ENCODE data around the gene C10orf120. TPM values are rescaled to one million over a fixed set of nuclear protein-coding genes. Genes with fewer than 3 reads are reported as not detected.

The C10orf120 gene
- total RNA-seq, 2 donors from 2014 or later: not detected

GRCh38 chr10:122716025-122716424 is 16.4 kb upstream of the C10orf120 start:
- Mint-ChIP-seq H3K4me1 (ENCODE audit: low read depth) (no peaks in the 10 kb centered on the region), H3K4me3 (no peak overlapping the region), H3K9me3 (no peaks in the 10 kb centered on the region), H3K36me3 (ENCODE audit: insufficient read depth in 2 of 2) (no peaks in the 10 kb centered on the region), H3K27me3 (ENCODE audit: low read depth) (peaks cover 34% of the 10 kb centered on the region), H3K27ac (no peak overlapping the region)
- DNase-seq: no peak
- no peak for ATAC-seq (replicated peaks in 1 of 2)

GRCh38 chr10:122715576-122715975 is 15.9 kb upstream of the C10orf120 start:
- ATAC-seq (replicated peaks in 1 of 2) (no peak), DNase-seq (no peak)
- Mint-ChIP-seq H3K27me3 (ENCODE audit: low read depth) (peaks cover 34% of the 10 kb centered on the region), H3K4me1 (ENCODE audit: low read depth) (no peaks in the 10 kb centered on the region), H3K27ac (no peak overlapping the region), H3K9me3 (no peaks in the 10 kb centered on the region), H3K36me3 (ENCODE audit: insufficient read depth in 2 of 2) (no peaks in the 10 kb centered on the region), H3K4me3 (no peak overlapping the region)

- ATAC-seq (replicated peaks in 1 of 2): no peak
- no peaks in the 10 kb centered on the region for H3K36me3 Mint-ChIP-seq (ENCODE audit: insufficient read depth in 2 of 2)
- peaks cover 39% of the 10 kb centered on the region for H3K27me3 Mint-ChIP-seq (ENCODE audit: low read depth)
- H3K9me3 Mint-ChIP-seq: no peaks in the 10 kb centered on the region
- no peak overlapping the region for H3K4me3 Mint-ChIP-seq
- no peaks in the 10 kb centered on the region for H3K4me1 Mint-ChIP-seq (ENCODE audit: low read depth)
- no peak for DNase-seq
- no peak overlapping the region for H3K27ac Mint-ChIP-seq
These were observed 13.6 kb upstream of the C10orf120 start for GRCh38 chr10:122713091-122713885.

- Mint-ChIP-seq H3K27me3 (ENCODE audit: low read depth) (peaks cover 23% of the 10 kb centered on the region), H3K27ac (no peak overlapping the region), H3K36me3 (ENCODE audit: insufficient read depth in 2 of 2) (no peaks in the 10 kb centered on the region), H3K4me1 (ENCODE audit: low read depth) (no peaks in the 10 kb centered on the region), H3K9me3 (no peaks in the 10 kb centered on the region), H3K4me3 (no peak overlapping the region)
- ATAC-seq (replicated peaks in 1 of 2) (no peak), DNase-seq (no peak)
These were observed 10.9 kb upstream of the C10orf120 start for GRCh38 chr10:122710576-122710975.

GRCh38 chr10:122709971-122710370 is 10.3 kb upstream of the C10orf120 start:
- DNase-seq (no peak), ATAC-seq (replicated peaks in 1 of 2) (no peak)
- Mint-ChIP-seq H3K4me1 (ENCODE audit: low read depth) (no peaks in the 10 kb centered on the region), H3K27me3 (ENCODE audit: low read depth) (peaks cover 17% of the 10 kb centered on the region), H3K36me3 (ENCODE audit: insufficient read depth in 2 of 2) (no peaks in the 10 kb centered on the region), H3K4me3 (no peak overlapping the region), H3K27ac (no peak overlapping the region), H3K9me3 (no peaks in the 10 kb centered on the region)

GRCh38 chr10:122707535-122707934 is 7.9 kb upstream of the C10orf120 start:
- no peaks in the 10 kb centered on the region for H3K36me3 Mint-ChIP-seq (ENCODE audit: insufficient read depth in 2 of 2)
- H3K9me3 Mint-ChIP-seq: no peaks in the 10 kb centered on the region
- no peak for DNase-seq
- no peaks in the 10 kb centered on the region for H3K4me1 Mint-ChIP-seq (ENCODE audit: low read depth)
- no peak overlapping the region for H3K4me3 Mint-ChIP-seq
- peaks cover 12% of the 10 kb centered on the region for H3K27me3 Mint-ChIP-seq (ENCODE audit: low read depth)
- H3K27ac Mint-ChIP-seq: no peak overlapping the region
- no peak for ATAC-seq (replicated peaks in 1 of 2)

GRCh38 chr10:122706947-122707346 is 7.3 kb upstream of the C10orf120 start:
- Mint-ChIP-seq H3K36me3 (ENCODE audit: insufficient read depth in 2 of 2) (no peaks in the 10 kb centered on the region), H3K4me1 (ENCODE audit: low read depth) (no peaks in the 10 kb centered on the region), H3K27ac (no peak overlapping the region), H3K4me3 (no peak overlapping the region), H3K9me3 (no peaks in the 10 kb centered on the region), H3K27me3 (ENCODE audit: low read depth) (peaks cover 12% of the 10 kb centered on the region)
- no peak for ATAC-seq (replicated peaks in 1 of 2)
- DNase-seq: no peak

- Mint-ChIP-seq H3K27ac (no peak overlapping the region), H3K4me1 (ENCODE audit: low read depth) (no peaks in the 10 kb centered on the region), H3K36me3 (ENCODE audit: insufficient read depth in 2 of 2) (no peaks in the 10 kb centered on the region), H3K9me3 (no peaks in the 10 kb centered on the region), H3K4me3 (no peak overlapping the region), H3K27me3 (ENCODE audit: low read depth) (peaks cover 12% of the 10 kb centered on the region)
- DNase-seq: no peak
- no peak for ATAC-seq (replicated peaks in 1 of 2)
These were observed 6.8 kb upstream of the C10orf120 start for GRCh38 chr10:122706467-122706866.

GRCh38 chr10:122703483-122704448 is 4.1 kb upstream of the C10orf120 start:
- H3K4me3 Mint-ChIP-seq: no peak overlapping the region
- H3K27me3 Mint-ChIP-seq (ENCODE audit: low read depth): no peaks in the 10 kb centered on the region
- peak; percentile 60 to 68 for DNase-seq
- ATAC-seq (replicated peaks in 1 of 2): peak; percentile 58 to 62
- no peaks in the 10 kb centered on the region for H3K9me3 Mint-ChIP-seq
- no peaks in the 10 kb centered on the region for H3K4me1 Mint-ChIP-seq (ENCODE audit: low read depth)
- no peak overlapping the region for H3K27ac Mint-ChIP-seq
- H3K36me3 Mint-ChIP-seq (ENCODE audit: insufficient read depth in 2 of 2): no peaks in the 10 kb centered on the region

- Mint-ChIP-seq H3K36me3 (ENCODE audit: insufficient read depth in 2 of 2) (no peaks in the 10 kb centered on the region), H3K27me3 (ENCODE audit: low read depth) (no peaks in the 10 kb centered on the region), H3K9me3 (no peaks in the 10 kb centered on the region), H3K4me3 (no peak overlapping the region), H3K4me1 (ENCODE audit: low read depth) (no peaks in the 10 kb centered on the region), H3K27ac (no peak overlapping the region)
- DNase-seq (no peak), ATAC-seq (replicated peaks in 1 of 2) (no peak)
These were observed 2.6 kb upstream of the C10orf120 start for GRCh38 chr10:122702275-122702674.

GRCh38 chr10:122701652-122702051 is 2.0 kb upstream of the C10orf120 start:
- no peaks in the 10 kb centered on the region for H3K9me3 Mint-ChIP-seq
- no peak for ATAC-seq (replicated peaks in 1 of 2)
- H3K27ac Mint-ChIP-seq: no peak overlapping the region
- no peaks in the 10 kb centered on the region for H3K4me1 Mint-ChIP-seq (ENCODE audit: low read depth)
- no peaks in the 10 kb centered on the region for H3K27me3 Mint-ChIP-seq (ENCODE audit: low read depth)
- no peaks in the 10 kb centered on the region for H3K36me3 Mint-ChIP-seq (ENCODE audit: insufficient read depth in 2 of 2)
- no peak for DNase-seq
- H3K4me3 Mint-ChIP-seq: no peak overlapping the region

GRCh38 chr10:122696687-122697086 is 3.0 kb downstream of the C10orf120 start:
- DNase-seq: no peak

GRCh38 chr10:122692744-122693143 is 6.9 kb downstream of the C10orf120 start:
- Mint-ChIP-seq H3K9me3 (no peaks in the 10 kb centered on the region), H3K4me1 (ENCODE audit: low read depth) (no peaks in the 10 kb centered on the region), H3K27me3 (ENCODE audit: low read depth) (peaks cover 10% of the 10 kb centered on the region), H3K27ac (no peak overlapping the region), H3K36me3 (ENCODE audit: insufficient read depth in 2 of 2) (no peaks in the 10 kb centered on the region), H3K4me3 (no peak overlapping the region)
- DNase-seq (no peak), ATAC-seq (replicated peaks in 1 of 2) (no peak)

More at GRCh38 chr10:122696687-122697086, 3.0 kb downstream of the C10orf120 start:
- H3K9me3 Mint-ChIP-seq: no peaks in the 10 kb centered on the region
- H3K4me1 Mint-ChIP-seq (ENCODE audit: low read depth): no peaks in the 10 kb centered on the region
- no peaks in the 10 kb centered on the region for H3K36me3 Mint-ChIP-seq (ENCODE audit: insufficient read depth in 2 of 2)
- H3K27ac Mint-ChIP-seq: no peak overlapping the region
- no peak overlapping the region for H3K4me3 Mint-ChIP-seq
- ATAC-seq (replicated peaks in 1 of 2): no peak
- peaks cover 10% of the 10 kb centered on the region for H3K27me3 Mint-ChIP-seq (ENCODE audit: low read depth)

All from activated T-cell treated with anti-CD3 and anti-CD28 coated beads, Interleukin-2, amount 50 U/mL, for 72 hours (primary cell).